Adrenal gland (tissue), 5 donors: ENCODE measurements around the gene HOXA6.

Source experiments
- CTCF ChIP-seq, 6 experiments: fragments of 450-650 bp in 4 of 6; fragments of 200-600 bp in 2 of 6; sonication (generic) in 1 of 6; IDR thresholded peaks; 1 replicate in 5 of 6; 2 replicates in 1 of 6; pipeline versions ENCODE4 v1.5.1 to v1.8.0; 2016 to 2021; ENCODE audit warnings: antibody characterized with exemption in 6 of 6, mild to moderate bottlenecking in 2 of 6, moderate library complexity in 1 of 6
- POLR2A ChIP-seq, 2 donors: fragments of 450-650 bp; IDR thresholded peaks; one replicate each; pipeline ENCODE4 v1.6.1; 2017; ENCODE audit warnings: antibody characterized with exemption in 2 of 2, mild to moderate bottlenecking in 2 of 2, moderate library complexity in 1 of 2
- donor health status: DM: no; HTN: no; CAD: no.

- peak; percentile 12 to 45 for TF ChIP-seq POLR2A (IDR thresholded peaks at IDR 0.05)
- peak in 3 of 6 experiments; percentile 13 to 51 (median 37) for TF ChIP-seq CTCF (IDR thresholded peaks at IDR 0.05)
These were observed 17.6 kb downstream of the HOXA6 start for GRCh38 chr7:27129729-27130539.
